Sigmoid colon (tissue), 7 donors: ENCODE data around the gene USP44. TPM values are rescaled to one million over a fixed set of nuclear protein-coding genes. Genes with fewer than 3 reads are reported as not detected.
A peak's percentile ranks its signal among the peaks of the same experiment; 100 is the strongest.

ENCODE experiments used
- DNase-seq: peaks from one replicate; pipeline ENCODE4 v3.0.0-alpha.2; 2019
- H3K27ac ChIP-seq, 4 donors: fragments of 200-600 bp; sonication (generic); one replicate each; pipeline ENCODE4 v1.5.1; 2016 to 2019; ENCODE audit warnings: mild to moderate bottlenecking in 1 of 4
- H3K27me3 ChIP-seq, 3 donors: fragments of 200-600 bp; sonication (generic); one replicate each; pipeline ENCODE4 v1.5.1; 2019; ENCODE audit warnings: mild to moderate bottlenecking in 1 of 3
- H3K36me3 ChIP-seq, 4 donors: fragments of 200-600 bp; sonication (generic); one replicate each; pipeline ENCODE4 v1.5.1; 2016 to 2019
- H3K4me1 ChIP-seq, 4 donors: fragments of 200-600 bp; sonication (generic); one replicate each; pipeline ENCODE4 v1.5.1; 2017 to 2019
- H3K4me3 ChIP-seq, 4 donors: fragments of 200-600 bp; sonication (generic); one replicate each; pipeline ENCODE4 v1.5.1; 2017 to 2019; ENCODE audit warnings: mild to moderate bottlenecking in 2 of 4, moderate library complexity in 1 of 4
- H3K9me3 ChIP-seq, 4 donors: fragments of 200-600 bp in 3 of 4; sonication (generic) in 3 of 4; one replicate each; pipeline versions ENCODE4 v1.5.1 to v1.6.1; 2013 to 2019
- CTCF ChIP-seq, 4 experiments: fragments of 450-650 bp in 3 of 4; fragments of 200-600 bp in 1 of 4; IDR thresholded peaks; one replicate each; pipeline ENCODE4 v1.5.1; 2016 to 2019; ENCODE audit warnings: antibody characterized with exemption in 4 of 4, mild to moderate bottlenecking in 3 of 4, moderate library complexity in 2 of 4
- EP300 ChIP-seq, 4 donors: sonication (generic); formaldehyde crosslinking; IDR thresholded peaks; one replicate each; pipeline ENCODE4 v1.6.1; 2017; ENCODE audit warnings: antibody characterized with exemption in 4 of 4
- POLR2A ChIP-seq, 2 donors: fragments of 450-650 bp; IDR thresholded peaks; one replicate each; pipeline ENCODE4 v1.6.1; 2016; ENCODE audit warnings: antibody characterized with exemption in 2 of 2, mild to moderate bottlenecking in 2 of 2, moderate library complexity in 2 of 2
- POLR2AphosphoS5 ChIP-seq, 4 donors: sonication (generic); formaldehyde crosslinking; IDR thresholded peaks; one replicate each; pipeline ENCODE4 v1.6.1; 2017; ENCODE audit warnings: antibody characterized with exemption in 4 of 4
- WGBS, 2 donors: extraction: QIAGEN DNeasy Blood & Tissue Kit; methylation state at CpG; one replicate each; pipeline ENCODE4 v1.1.7; 2013; 5-methylcytosine and 5-hydroxymethylcytosine counted together
- intact Hi-C: fragments of 100-400 bp; cut with DNase I; formaldehyde crosslinking; loops from one replicate; pipeline ENCODE4 v1.15.1; 2023
- polyA plus RNA-seq, 3 donors: library from polyadenylated mRNA; stranded (reverse); fragments of 200-250 nt; gene quantifications; one replicate each; pipeline ENCODE4 v1.2.3, GENCODE V29; 2013
- total RNA-seq, 4 donors: library from RNA; depleted of rRNA; stranded (reverse); fragments of >200 nt; gene quantifications; one replicate each; pipeline ENCODE4 v1.1.0, GENCODE V29; 2016
- donor health status: healthy with polysubstance abuse.
- donor health status: Bipolar disorder and iron deficiency.
- donor health status: healthy.

Gene USP44
- total and polyA plus RNA-seq, 7 donors, result 0.36 to 6.1 (median 2.7) TPM; not detected in 1

- H3K27ac ChIP-seq, result no peak overlapping the region
- no peaks in the 10 kb centered on the region for H3K9me3 ChIP-seq
- DNase-seq, result no peak
- TF ChIP-seq POLR2AphosphoS5 (IDR thresholded peaks at IDR 0.05), result no peak
- no peak for TF ChIP-seq POLR2A (IDR thresholded peaks at IDR 0.05)
- no peak for TF ChIP-seq EP300 (IDR thresholded peaks at IDR 0.05)
- no peak for TF ChIP-seq CTCF (IDR thresholded peaks at IDR 0.05)
- H3K36me3 ChIP-seq, result no peaks in the 10 kb centered on the region
- H3K4me3 ChIP-seq, result no peak overlapping the region
- intact Hi-C loops, result no loop called here
- no peaks in the 10 kb centered on the region for H3K27me3 ChIP-seq
- H3K4me1 ChIP-seq, result no peaks in the 10 kb centered on the region
- WGBS, 2 donors, result 54 to 79% methylated on average over 2 of the region's 2 CpGs
These were observed 40.5 kb upstream of the USP44 start for GRCh38 chr12:95591731-95592130.

GRCh38 chr12:95590775-95591174 is 39.5 kb upstream of the USP44 start:
- H3K36me3 ChIP-seq, result no peaks in the 10 kb centered on the region
- no peak for DNase-seq
- H3K4me1 ChIP-seq, result no peaks in the 10 kb centered on the region
- no peak for TF ChIP-seq EP300 (IDR thresholded peaks at IDR 0.05)
- no peak for TF ChIP-seq POLR2A (IDR thresholded peaks at IDR 0.05)
- TF ChIP-seq POLR2AphosphoS5 (IDR thresholded peaks at IDR 0.05), result no peak
- no peak for TF ChIP-seq CTCF (IDR thresholded peaks at IDR 0.05)
- intact Hi-C loops, result no loop called here
- H3K9me3 ChIP-seq, result no peaks in the 10 kb centered on the region
- no peaks in the 10 kb centered on the region for H3K27me3 ChIP-seq
- no peak overlapping the region for H3K4me3 ChIP-seq
- WGBS, 2 donors, result 78 to 90% methylated on average over 2 of the region's 2 CpGs
- H3K27ac ChIP-seq, result no peak overlapping the region

GRCh38 chr12:95583933-95584332 is 32.7 kb upstream of the USP44 start:
- no peak overlapping the region for H3K4me3 ChIP-seq
- H3K36me3 ChIP-seq, result no peaks in the 10 kb centered on the region
- 91% methylated on average over 2 of the region's 2 CpGs for whole genome bisulfite sequencing, 2 donors
- H3K27me3 ChIP-seq, result no peaks in the 10 kb centered on the region
- no peak for DNase-seq
- H3K9me3 ChIP-seq, result no peaks in the 10 kb centered on the region
- peaks cover 0 to 2% (median under 1%) of the 10 kb centered on the region in 4 donors for H3K4me1 ChIP-seq
- H3K27ac ChIP-seq, result no peak overlapping the region
- intact Hi-C loops, result loop anchor here (5.0 kb wide), 1 partner anchor 413 kb away; the partner anchor contains the start of gene HAL
- TF ChIP-seq CTCF (IDR thresholded peaks at IDR 0.05) (no peak), POLR2A (IDR thresholded peaks at IDR 0.05) (no peak), EP300 (IDR thresholded peaks at IDR 0.05) (no peak), POLR2AphosphoS5 (IDR thresholded peaks at IDR 0.05) (no peak)

- TF ChIP-seq CTCF (IDR thresholded peaks at IDR 0.05), result peak in 2 of 4 experiments; percentile 18 to 39
- no peak for TF ChIP-seq POLR2AphosphoS5 (IDR thresholded peaks at IDR 0.05)
- no peak for TF ChIP-seq POLR2A (IDR thresholded peaks at IDR 0.05)
- no peak for TF ChIP-seq EP300 (IDR thresholded peaks at IDR 0.05)
- intact Hi-C loops, result loop anchor here (1.0 to 5.0 kb wide), 2 partner anchors 233 to 415 kb away; partner anchors contain the start of gene HAL
- H3K4me3 ChIP-seq, result no peak overlapping the region
- peaks cover 0 to 5% (median 2%) of the 10 kb centered on the region in 4 donors for H3K4me1 ChIP-seq
- H3K27ac ChIP-seq, result no peak overlapping the region
- H3K9me3 ChIP-seq, result no peaks in the 10 kb centered on the region
- WGBS, 2 donors, result 47 to 53% methylated on average over 8 of the region's 8 CpGs
- DNase-seq, result no peak
- no peaks in the 10 kb centered on the region for H3K27me3 ChIP-seq
- H3K36me3 ChIP-seq, result no peaks in the 10 kb centered on the region
These were observed 31.2 kb upstream of the USP44 start for GRCh38 chr12:95582230-95583058.
